ENCODE data around the gene MICAL3. TPM values are rescaled to one million over a fixed set of nuclear protein-coding genes. Genes with fewer than 3 reads are reported as not detected.
A peak's percentile ranks its signal among the peaks of the same experiment; 100 is the strongest.

Gene MICAL3
- total and polyA plus RNA-seq, 9 of the 15 experiments (the other 6 are each of a cell fraction or from before 2014, with no cell fraction given), result 0.53 to 32.1 (median 12.3) TPM

DNA sequence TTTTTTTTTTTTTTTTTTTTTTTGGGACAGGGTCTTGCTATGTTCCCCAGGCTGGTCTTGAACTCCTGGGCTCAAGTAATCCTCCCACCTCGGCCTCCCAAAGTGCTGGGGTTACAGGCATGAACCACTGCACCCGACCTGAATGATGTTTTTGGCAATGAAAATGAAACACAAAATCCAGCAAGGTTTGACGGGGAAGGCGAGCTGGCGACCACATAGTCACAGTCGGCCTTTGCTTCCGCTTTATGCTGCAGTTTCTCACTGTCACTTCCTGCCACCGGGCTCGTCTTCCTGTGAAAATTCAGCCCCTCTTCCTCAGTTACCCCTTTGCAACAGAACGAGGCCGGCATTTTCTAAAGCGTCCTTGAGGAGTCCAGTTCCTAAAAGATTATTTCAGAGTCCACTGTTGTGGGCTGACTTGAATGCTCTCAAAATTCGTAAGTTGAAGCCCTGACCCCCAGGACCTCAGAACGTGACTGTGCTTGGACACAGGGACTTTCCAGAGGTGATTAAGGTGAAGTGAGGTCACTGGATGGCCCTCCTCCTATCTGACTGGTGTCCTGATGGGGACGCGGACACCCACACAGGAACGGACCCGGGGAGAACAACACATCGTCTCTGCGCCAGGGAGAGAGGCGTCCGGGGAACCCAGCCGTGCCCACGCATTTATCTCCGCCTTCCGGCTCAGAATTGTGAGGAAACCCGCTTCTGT lies 247.2 kb downstream of the MICAL3 start (continued):
- TF ChIP-seq LEF1 (IDR thresholded peaks at IDR 0.05) (peak; percentile 35; the same call in 1 of the 2 replicates), ATF7 (IDR thresholded peaks at IDR 0.05) (0 out of 2 replicates have a peak, but pooled peaks have one; percentile 34), SMC3 (conservative IDR thresholded peaks at IDR 0.05; ENCODE audit: insufficient read depth, low read depth, low read length) (no peak), JUND (IDR thresholded peaks at IDR 0.05; ENCODE audit: borderline replicate concordance, low read depth, low read length) (0 out of 2 replicates have a peak, but pooled peaks have one; percentile 3), JUND (tag; IDR thresholded peaks at IDR 0.05; ENCODE audit: borderline replicate concordance, low read depth, low read length) (no peak), EGR1 (conservative IDR thresholded peaks at IDR 0.05) (peak; percentile 80), KLF16 (IDR thresholded peaks at IDR 0.05) (no peak), NR4A1 (CRISPR knock-in tag; IDR thresholded peaks at IDR 0.05) (no peak), NR4A1 (tag; IDR thresholded peaks at IDR 0.05) (peak; percentile 46; the same call in 1 of the 2 replicates), EP400 (IDR thresholded peaks at IDR 0.05) (no peak), DPF2 (IDR thresholded peaks at IDR 0.05) (peak; percentile 55; the same call in 1 of the 2 replicates), CCAR2 (IDR thresholded peaks at IDR 0.05; ENCODE audit: low read depth, low read length) (no peak), SPI1 (IDR thresholded peaks at IDR 0.05; ENCODE audit: borderline replicate concordance, low read depth, low read length) (0 out of 2 replicates have a peak, but pooled peaks have one; percentile 42), HNRNPUL1 (IDR thresholded peaks at IDR 0.05; ENCODE audit: low read length) (no peak), CBFA2T2 (conservative IDR thresholded peaks at IDR 0.05) (no peak)
- TF ChIP-seq, protein P1, sequence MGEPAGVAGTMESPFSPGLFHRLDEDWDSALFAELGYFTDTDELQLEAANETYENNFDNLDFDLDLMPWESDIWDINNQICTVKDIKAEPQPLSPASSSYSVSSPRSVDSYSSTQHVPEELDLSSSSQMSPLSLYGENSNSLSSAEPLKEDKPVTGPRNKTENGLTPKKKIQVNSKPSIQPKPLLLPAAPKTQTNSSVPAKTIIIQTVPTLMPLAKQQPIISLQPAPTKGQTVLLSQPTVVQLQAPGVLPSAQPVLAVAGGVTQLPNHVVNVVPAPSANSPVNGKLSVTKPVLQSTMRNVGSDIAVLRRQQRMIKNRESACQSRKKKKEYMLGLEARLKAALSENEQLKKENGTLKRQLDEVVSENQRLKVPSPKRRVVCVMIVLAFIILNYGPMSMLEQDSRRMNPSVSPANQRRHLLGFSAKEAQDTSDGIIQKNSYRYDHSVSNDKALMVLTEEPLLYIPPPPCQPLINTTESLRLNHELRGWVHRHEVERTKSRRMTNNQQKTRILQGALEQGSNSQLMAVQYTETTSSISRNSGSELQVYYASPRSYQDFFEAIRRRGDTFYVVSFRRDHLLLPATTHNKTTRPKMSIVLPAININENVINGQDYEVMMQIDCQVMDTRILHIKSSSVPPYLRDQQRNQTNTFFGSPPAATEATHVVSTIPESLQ (CRISPR knock-in tag; IDR thresholded peaks at IDR 0.05), result no peak
- TF ChIP-seq, protein P2, sequence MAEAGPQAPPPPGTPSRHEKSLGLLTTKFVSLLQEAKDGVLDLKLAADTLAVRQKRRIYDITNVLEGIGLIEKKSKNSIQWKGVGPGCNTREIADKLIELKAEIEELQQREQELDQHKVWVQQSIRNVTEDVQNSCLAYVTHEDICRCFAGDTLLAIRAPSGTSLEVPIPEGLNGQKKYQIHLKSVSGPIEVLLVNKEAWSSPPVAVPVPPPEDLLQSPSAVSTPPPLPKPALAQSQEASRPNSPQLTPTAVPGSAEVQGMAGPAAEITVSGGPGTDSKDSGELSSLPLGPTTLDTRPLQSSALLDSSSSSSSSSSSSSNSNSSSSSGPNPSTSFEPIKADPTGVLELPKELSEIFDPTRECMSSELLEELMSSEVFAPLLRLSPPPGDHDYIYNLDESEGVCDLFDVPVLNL (CRISPR knock-in tag; IDR thresholded peaks at IDR 0.05; ENCODE audit: low read depth), result no peak
- TF ChIP-seq, protein P3, sequence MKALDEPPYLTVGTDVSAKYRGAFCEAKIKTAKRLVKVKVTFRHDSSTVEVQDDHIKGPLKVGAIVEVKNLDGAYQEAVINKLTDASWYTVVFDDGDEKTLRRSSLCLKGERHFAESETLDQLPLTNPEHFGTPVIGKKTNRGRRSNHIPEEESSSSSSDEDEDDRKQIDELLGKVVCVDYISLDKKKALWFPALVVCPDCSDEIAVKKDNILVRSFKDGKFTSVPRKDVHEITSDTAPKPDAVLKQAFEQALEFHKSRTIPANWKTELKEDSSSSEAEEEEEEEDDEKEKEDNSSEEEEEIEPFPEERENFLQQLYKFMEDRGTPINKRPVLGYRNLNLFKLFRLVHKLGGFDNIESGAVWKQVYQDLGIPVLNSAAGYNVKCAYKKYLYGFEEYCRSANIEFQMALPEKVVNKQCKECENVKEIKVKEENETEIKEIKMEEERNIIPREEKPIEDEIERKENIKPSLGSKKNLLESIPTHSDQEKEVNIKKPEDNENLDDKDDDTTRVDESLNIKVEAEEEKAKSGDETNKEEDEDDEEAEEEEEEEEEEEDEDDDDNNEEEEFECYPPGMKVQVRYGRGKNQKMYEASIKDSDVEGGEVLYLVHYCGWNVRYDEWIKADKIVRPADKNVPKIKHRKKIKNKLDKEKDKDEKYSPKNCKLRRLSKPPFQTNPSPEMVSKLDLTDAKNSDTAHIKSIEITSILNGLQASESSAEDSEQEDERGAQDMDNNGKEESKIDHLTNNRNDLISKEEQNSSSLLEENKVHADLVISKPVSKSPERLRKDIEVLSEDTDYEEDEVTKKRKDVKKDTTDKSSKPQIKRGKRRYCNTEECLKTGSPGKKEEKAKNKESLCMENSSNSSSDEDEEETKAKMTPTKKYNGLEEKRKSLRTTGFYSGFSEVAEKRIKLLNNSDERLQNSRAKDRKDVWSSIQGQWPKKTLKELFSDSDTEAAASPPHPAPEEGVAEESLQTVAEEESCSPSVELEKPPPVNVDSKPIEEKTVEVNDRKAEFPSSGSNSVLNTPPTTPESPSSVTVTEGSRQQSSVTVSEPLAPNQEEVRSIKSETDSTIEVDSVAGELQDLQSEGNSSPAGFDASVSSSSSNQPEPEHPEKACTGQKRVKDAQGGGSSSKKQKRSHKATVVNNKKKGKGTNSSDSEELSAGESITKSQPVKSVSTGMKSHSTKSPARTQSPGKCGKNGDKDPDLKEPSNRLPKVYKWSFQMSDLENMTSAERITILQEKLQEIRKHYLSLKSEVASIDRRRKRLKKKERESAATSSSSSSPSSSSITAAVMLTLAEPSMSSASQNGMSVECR (CRISPR knock-in tag; IDR thresholded peaks at IDR 0.05), result 0 out of 2 replicates have a peak, but pooled peaks have one; percentile 32
- TF ChIP-seq, protein P4, sequence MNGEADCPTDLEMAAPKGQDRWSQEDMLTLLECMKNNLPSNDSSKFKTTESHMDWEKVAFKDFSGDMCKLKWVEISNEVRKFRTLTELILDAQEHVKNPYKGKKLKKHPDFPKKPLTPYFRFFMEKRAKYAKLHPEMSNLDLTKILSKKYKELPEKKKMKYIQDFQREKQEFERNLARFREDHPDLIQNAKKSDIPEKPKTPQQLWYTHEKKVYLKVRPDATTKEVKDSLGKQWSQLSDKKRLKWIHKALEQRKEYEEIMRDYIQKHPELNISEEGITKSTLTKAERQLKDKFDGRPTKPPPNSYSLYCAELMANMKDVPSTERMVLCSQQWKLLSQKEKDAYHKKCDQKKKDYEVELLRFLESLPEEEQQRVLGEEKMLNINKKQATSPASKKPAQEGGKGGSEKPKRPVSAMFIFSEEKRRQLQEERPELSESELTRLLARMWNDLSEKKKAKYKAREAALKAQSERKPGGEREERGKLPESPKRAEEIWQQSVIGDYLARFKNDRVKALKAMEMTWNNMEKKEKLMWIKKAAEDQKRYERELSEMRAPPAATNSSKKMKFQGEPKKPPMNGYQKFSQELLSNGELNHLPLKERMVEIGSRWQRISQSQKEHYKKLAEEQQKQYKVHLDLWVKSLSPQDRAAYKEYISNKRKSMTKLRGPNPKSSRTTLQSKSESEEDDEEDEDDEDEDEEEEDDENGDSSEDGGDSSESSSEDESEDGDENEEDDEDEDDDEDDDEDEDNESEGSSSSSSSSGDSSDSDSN (IDR thresholded peaks at IDR 0.05; ENCODE audit: borderline replicate concordance in 1 of 2, low read depth in 2 of 2, low read length in 2 of 2), result no peak

All from K562 (cell line).